ENCODE data around the gene CRX. TPM values are rescaled to one million over a fixed set of nuclear protein-coding genes. Genes with fewer than 3 reads are reported as not detected.

Gene CRX
- total and polyA plus RNA-seq, 2 donors (not counting 3 experiments of a cell fraction or from before 2014, with no cell fraction given): not detected

GRCh38 chr19:47797996-47798903 is 23.5 kb upstream of the CRX start:
- no peak overlapping the region for H3K4me2 ChIP-seq (ENCODE audit: insufficient read depth, low read length)
- H3K9me1 ChIP-seq (replicated peaks; ENCODE audit: control insufficient read depth, extremely low read depth, insufficient read depth, low read length): no peaks in the 10 kb centered on the region
- no peak overlapping the region for H3K4me3 ChIP-seq (replicated peaks in 1 of 3; ENCODE audit: insufficient read depth in 1 of 3, low read depth in 1 of 3, low read length in 3 of 3)
- H3K9me3 ChIP-seq (replicated peaks; ENCODE audit: control insufficient read depth, insufficient read depth, low read length): no peaks in the 10 kb centered on the region
- dilution Hi-C loops (cut with MboI; ENCODE audit: extremely low pct_ligation_motif_present, low sequenced_read_pairs) (no loop called here), intact Hi-C loops (cut with micrococcal nuclease) (no loop called here)
- no peaks in the 10 kb centered on the region for H3K27me3 ChIP-seq (ENCODE audit: control insufficient read depth in 2 of 2, insufficient read depth in 2 of 2, low read length in 2 of 2)
- no peak for DNase-seq (ENCODE audit: low read depth, low spot score)
- H4K20me1 ChIP-seq (replicated peaks; ENCODE audit: control insufficient read depth, extremely low read depth, insufficient read depth, low read length): no peaks in the 10 kb centered on the region
- FAIRE-seq: no peak
- TF ChIP-seq CTCF (IDR thresholded peaks at IDR 0.05; ENCODE audit: extremely low read depth in 1 of 2, insufficient read depth in 1 of 2, low read depth in 1 of 2, low read length in 2 of 2) (no peak), GATA2 (IDR thresholded peaks at IDR 0.05; ENCODE audit: insufficient read depth, insufficient read length, low read depth, low read length) (no peak), MAX (IDR thresholded peaks at IDR 0.05; ENCODE audit: insufficient read depth, insufficient read length) (no peak), EZH2 (IDR thresholded peaks at IDR 0.05; ENCODE audit: borderline replicate concordance, low read depth, low read length, severe bottlenecking) (no peak), FOS (IDR thresholded peaks at IDR 0.05; ENCODE audit: borderline replicate concordance, insufficient read depth, low read length) (no peak), JUN (IDR thresholded peaks at IDR 0.05; ENCODE audit: borderline replicate concordance, insufficient read depth, insufficient read length, low read depth) (no peak), MYC (IDR thresholded peaks at IDR 0.05; ENCODE audit: low read depth, low read length) (no peak), POLR2A (IDR thresholded peaks at IDR 0.05; ENCODE audit: low read depth, low read length) (no peak), POLR2AphosphoS5 (IDR thresholded peaks at IDR 0.05; ENCODE audit: insufficient read depth, low read depth, low read length) (no peak)
- H3K79me2 ChIP-seq (ENCODE audit: control insufficient read depth, insufficient read depth, low read length): no peaks in the 10 kb centered on the region
- H3K4me1 ChIP-seq (ENCODE audit: control insufficient read depth, extremely low read depth, insufficient read depth, low read length): no peaks in the 10 kb centered on the region
- no peaks in the 10 kb centered on the region for H3K36me3 ChIP-seq (ENCODE audit: control insufficient read depth in 2 of 2, extremely low read depth in 1 of 2, insufficient read depth in 2 of 2, low read length in 2 of 2)
- no peak overlapping the region for H2AFZ ChIP-seq (ENCODE audit: low read depth, low read length)
- CTCF ChIA-PET: interaction anchor here (2.8 kb wide), 1 partner anchor 9 kb away, joined by 11 read pairs; no protein-coding TSS in a partner anchor
- POLR2A ChIA-PET: no interaction called here
- no TSS peak for BruUV-seq (replicated peaks)
- H3K27ac ChIP-seq (ENCODE audit: insufficient read depth, low read depth, low read length): no peak overlapping the region
- H3K9ac ChIP-seq (replicated peaks; ENCODE audit: extremely low read depth, insufficient read depth, low read length): no peak overlapping the region
